Prostate gland (tissue), 2 donors: ENCODE data around the gene MYL7. TPM values are rescaled to one million over a fixed set of nuclear protein-coding genes. Genes with fewer than 3 reads are reported as not detected.

ENCODE experiments used
- DNase-seq: peaks from one replicate; pipeline ENCODE4 v3.0.0-alpha.2; 2019; ENCODE audit warnings: low spot score
- H3K27ac ChIP-seq, 2 donors: fragments of 200-600 bp; sonication (generic); 2 replicates each; pipeline ENCODE4 v1.5.1; 2017 to 2019
- H3K27me3 ChIP-seq: fragments of 200-600 bp; sonication (generic); replicated peaks from 2 replicates; pipeline ENCODE4 v1.5.1; 2019; ENCODE audit not compliant: insufficient read depth
- H3K36me3 ChIP-seq, 2 donors: fragments of 200-600 bp; sonication (generic); 1 replicate in 1 of 2; 2 replicates in 1 of 2; pipeline versions ENCODE4 v1.5.1 to v1.8.1; 2017 to 2019
- H3K4me1 ChIP-seq: fragments of 200-600 bp; sonication (generic); replicated peaks from 2 replicates; pipeline ENCODE4 v1.5.1; 2019
- H3K4me3 ChIP-seq, 2 donors: fragments of 200-600 bp; sonication (generic); 2 replicates each; pipeline ENCODE4 v1.5.1; 2017 to 2019
- H3K9me3 ChIP-seq: fragments of 200-600 bp; sonication (generic); 2 replicates; pipeline ENCODE4 v1.5.1; 2017
- POLR2A ChIP-seq: fragments of 450-650 bp; IDR thresholded peaks from one replicate; pipeline ENCODE4 v1.6.1; 2016; ENCODE audit warnings: antibody characterized with exemption, mild to moderate bottlenecking
- POLR2AphosphoS5 ChIP-seq: sonication (generic); formaldehyde crosslinking; IDR thresholded peaks from one replicate; pipeline ENCODE4 v1.6.1; 2017; ENCODE audit warnings: antibody characterized with exemption
- WGBS: methylation state at CpG from one replicate; pipeline ENCODE4 v1.1.5; 2018; 5-methylcytosine and 5-hydroxymethylcytosine counted together
- intact Hi-C: fragments of 100-400 bp; cut with DNase I; formaldehyde crosslinking; loops from one replicate; pipeline ENCODE4 v1.14.2; 2022
- total RNA-seq, 2 donors: library from RNA; depleted of rRNA; stranded (reverse); fragments of >200 nt; gene quantifications; one replicate each; pipeline ENCODE4 v1.1.0, GENCODE V29; 2016
- TF ChIP-seq, protein P1 (sequence below), 4 experiments: fragments of 200-600 bp in 2 of 4; fragments of 450-650 bp in 2 of 4; sonication (generic) in 2 of 4; IDR thresholded peaks; 1 replicate in 3 of 4; 2 replicates in 1 of 4; pipeline ENCODE4 v1.5.1; 2016 to 2019; ENCODE audit warnings: antibody characterized with exemption in 4 of 4, mild to moderate bottlenecking in 2 of 4, moderate library complexity in 2 of 4

The MYL7 gene
- total RNA-seq, 2 donors from 2014 or later, result not detected

DNA sequence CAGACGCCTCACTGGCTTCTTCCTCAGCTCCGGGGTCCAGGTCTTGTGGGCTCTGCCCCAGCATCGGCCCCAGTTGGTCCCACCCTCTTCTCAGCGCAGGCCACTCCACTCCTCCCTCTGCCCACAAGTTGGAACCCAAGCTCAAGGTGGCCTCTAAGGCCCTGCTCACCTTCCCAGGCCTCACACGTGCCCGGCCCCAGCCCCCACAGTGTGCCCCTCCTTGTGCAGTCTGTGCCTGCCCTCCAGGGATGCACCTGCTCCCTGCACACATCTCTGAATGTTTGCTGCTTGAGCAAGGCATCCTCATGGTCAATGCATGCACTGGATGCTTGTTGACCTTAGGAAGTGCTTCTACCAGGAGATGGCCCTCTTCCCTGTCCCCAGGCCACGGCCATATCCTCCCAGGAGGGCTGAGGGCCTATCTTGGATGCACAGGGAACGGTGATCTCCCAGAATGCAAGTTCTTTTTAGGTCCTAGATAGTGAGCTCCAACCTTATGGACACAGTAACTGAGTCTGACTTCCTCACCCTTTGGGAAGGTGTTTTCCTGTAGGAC lies 44.7 kb downstream of the MYL7 start:
- no peaks in the 10 kb centered on the region for H3K4me1 ChIP-seq
- no peak overlapping the region for H3K27ac ChIP-seq
- 89% methylated on average over 8 of the region's 8 CpGs for WGBS
- no peaks in the 10 kb centered on the region for H3K36me3 ChIP-seq
- H3K4me3 ChIP-seq, result no peak overlapping the region
- no peaks in the 10 kb centered on the region for H3K27me3 ChIP-seq
- H3K9me3 ChIP-seq, result no peaks in the 10 kb centered on the region
- DNase-seq, result no peak
- TF ChIP-seq POLR2A (no peak), POLR2AphosphoS5 (no peak)
- TF ChIP-seq, protein P1, sequence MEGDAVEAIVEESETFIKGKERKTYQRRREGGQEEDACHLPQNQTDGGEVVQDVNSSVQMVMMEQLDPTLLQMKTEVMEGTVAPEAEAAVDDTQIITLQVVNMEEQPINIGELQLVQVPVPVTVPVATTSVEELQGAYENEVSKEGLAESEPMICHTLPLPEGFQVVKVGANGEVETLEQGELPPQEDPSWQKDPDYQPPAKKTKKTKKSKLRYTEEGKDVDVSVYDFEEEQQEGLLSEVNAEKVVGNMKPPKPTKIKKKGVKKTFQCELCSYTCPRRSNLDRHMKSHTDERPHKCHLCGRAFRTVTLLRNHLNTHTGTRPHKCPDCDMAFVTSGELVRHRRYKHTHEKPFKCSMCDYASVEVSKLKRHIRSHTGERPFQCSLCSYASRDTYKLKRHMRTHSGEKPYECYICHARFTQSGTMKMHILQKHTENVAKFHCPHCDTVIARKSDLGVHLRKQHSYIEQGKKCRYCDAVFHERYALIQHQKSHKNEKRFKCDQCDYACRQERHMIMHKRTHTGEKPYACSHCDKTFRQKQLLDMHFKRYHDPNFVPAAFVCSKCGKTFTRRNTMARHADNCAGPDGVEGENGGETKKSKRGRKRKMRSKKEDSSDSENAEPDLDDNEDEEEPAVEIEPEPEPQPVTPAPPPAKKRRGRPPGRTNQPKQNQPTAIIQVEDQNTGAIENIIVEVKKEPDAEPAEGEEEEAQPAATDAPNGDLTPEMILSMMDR (IDR thresholded peaks at IDR 0.05), result no peak
- intact Hi-C loops, result no loop called here

DNA sequence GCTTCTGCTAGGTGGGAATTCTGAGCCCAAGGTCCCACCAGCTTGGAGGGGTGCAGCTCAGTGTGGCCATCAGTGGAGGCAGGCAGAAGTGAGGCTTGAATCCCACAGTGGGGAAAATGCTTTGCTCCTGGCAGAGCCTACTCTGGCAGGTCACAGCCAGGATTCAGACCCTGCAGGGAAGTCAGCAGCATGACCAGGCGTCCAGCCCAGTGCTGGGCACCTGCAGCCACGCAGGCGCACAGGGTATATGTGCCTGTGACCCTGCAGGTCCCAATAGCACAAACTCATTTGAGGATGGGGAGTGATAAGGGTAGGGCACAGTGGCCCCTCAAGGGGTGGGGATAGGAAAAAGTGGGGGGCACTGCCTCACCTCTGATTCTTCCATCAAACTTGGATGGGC lies 45.4 kb downstream of the MYL7 start:
- DNase-seq, result no peak
- Histone ChIP-seq H3K4me1 (no peaks in the 10 kb centered on the region), H3K36me3 (no peaks in the 10 kb centered on the region), H3K9me3 (no peaks in the 10 kb centered on the region), H3K27ac (no peak overlapping the region), H3K4me3 (no peak overlapping the region), H3K27me3 (no peaks in the 10 kb centered on the region)
- TF ChIP-seq, protein P1 (IDR thresholded peaks at IDR 0.05), result no peak
- TF ChIP-seq POLR2AphosphoS5 (no peak), POLR2A (no peak)
- intact Hi-C loops, result no loop called here
- 100% methylated on average over 3 of the region's 3 CpGs for WGBS

DNA sequence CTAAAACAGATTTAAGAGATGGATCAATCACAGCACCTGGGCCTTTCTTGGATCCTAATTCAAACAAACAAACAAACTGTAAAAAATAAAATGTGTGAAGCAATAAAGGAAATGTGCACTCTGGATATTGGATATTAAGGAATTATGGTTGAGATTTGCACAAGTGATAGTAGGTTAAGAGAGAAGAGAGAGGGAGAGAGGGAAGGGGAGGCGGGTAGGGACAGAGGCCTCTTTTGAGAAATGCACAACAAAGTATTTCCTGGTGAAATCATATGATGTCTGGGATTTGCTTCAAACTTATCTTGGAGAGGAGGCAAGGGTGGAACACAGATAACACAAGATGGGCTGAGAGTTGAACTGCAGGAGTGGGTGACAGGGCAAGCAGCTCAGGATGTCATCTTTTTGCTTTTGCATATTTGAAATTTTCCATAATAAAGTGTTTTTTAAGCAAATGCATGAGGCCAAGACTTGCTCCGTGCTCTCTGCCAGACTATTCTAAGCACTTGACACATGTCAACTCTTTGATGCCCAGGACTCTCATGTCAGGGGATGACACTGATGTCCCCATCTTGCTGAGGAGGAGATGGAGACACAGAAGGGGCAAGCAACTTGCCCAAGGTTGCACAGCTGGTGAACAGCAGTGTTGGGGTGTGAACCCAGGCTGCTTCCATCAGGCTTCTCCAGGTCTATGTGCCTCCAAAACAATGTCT lies 46.1 kb downstream of the MYL7 start:
- 44% methylated on average over 2 of the region's 2 CpGs for WGBS
- Histone ChIP-seq H3K36me3 (no peaks in the 10 kb centered on the region), H3K27ac (no peak overlapping the region), H3K9me3 (no peaks in the 10 kb centered on the region), H3K4me1 (no peaks in the 10 kb centered on the region), H3K27me3 (no peaks in the 10 kb centered on the region), H3K4me3 (no peak overlapping the region)
- intact Hi-C loops, result no loop called here
- no peak for TF ChIP-seq POLR2A
- TF ChIP-seq POLR2AphosphoS5, result no peak
- TF ChIP-seq, protein P1 (IDR thresholded peaks at IDR 0.05), result no peak
- DNase-seq, result no peak

DNA sequence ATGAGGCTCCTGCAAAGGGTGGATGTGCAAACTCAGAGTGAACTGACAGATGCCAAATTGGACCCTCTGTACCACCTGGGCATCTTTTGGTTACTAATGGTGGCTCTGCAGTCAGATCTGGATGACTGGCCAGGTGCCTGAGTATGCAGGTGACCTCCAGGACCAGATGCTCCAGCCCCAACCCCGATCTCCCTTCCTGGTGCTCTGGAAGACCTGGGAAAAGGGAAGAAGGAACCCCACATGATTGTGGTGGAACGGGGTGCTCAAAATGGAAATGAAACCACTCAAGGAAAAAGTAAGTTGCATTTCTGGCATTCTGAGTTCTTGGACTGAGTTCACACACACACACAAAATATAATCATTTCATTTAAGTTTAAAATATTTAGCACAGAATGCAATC lies 46.8 kb downstream of the MYL7 start:
- intact Hi-C loops, result no loop called here
- H3K27me3 ChIP-seq, result no peaks in the 10 kb centered on the region
- 47% methylated on average over 2 of the region's 2 CpGs for WGBS
- H3K4me3 ChIP-seq, result no peak overlapping the region
- H3K36me3 ChIP-seq, result no peaks in the 10 kb centered on the region
- no peaks in the 10 kb centered on the region for H3K4me1 ChIP-seq
- TF ChIP-seq POLR2AphosphoS5, result no peak
- no peak for TF ChIP-seq POLR2A
- TF ChIP-seq, protein P1 (IDR thresholded peaks at IDR 0.05), result no peak
- no peak overlapping the region for H3K27ac ChIP-seq
- no peak for DNase-seq
- H3K9me3 ChIP-seq, result no peaks in the 10 kb centered on the region

DNA sequence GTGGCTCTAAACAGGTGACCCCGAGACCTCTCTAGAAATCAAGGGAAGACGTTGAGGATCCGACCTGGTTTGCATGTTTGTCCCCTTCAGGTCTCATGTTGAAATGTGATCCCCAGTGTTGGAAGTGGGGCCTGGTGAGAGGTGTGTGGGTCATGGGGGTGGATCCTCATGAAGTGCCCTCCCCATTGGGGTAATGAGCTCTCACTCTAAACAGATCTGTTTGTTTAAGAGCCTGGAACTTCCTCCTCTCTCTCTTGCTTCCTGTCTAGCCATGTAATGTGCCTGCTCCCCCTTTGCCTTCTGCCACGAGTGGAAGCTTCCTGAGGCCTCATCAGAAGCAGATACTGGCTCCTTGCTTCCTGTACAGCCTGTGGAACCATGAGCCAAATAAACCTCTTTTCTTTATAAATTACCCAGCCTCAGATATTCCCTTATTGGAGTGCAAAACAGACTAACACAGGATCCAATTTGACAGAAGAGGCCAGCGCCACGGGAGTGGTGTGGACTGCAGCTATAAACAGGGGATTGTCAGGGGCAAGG lies 48.0 kb downstream of the MYL7 start:
- 67% methylated on average over 6 of the region's 6 CpGs for WGBS

More for the DNA sequence above, 48.0 kb downstream of the MYL7 start:
- no peak for TF ChIP-seq POLR2AphosphoS5
- TF ChIP-seq POLR2A, result no peak
- TF ChIP-seq, protein P1 (IDR thresholded peaks at IDR 0.05), result no peak
- Histone ChIP-seq H3K4me1 (no peaks in the 10 kb centered on the region), H3K27me3 (no peaks in the 10 kb centered on the region), H3K9me3 (no peaks in the 10 kb centered on the region), H3K36me3 (no peaks in the 10 kb centered on the region), H3K27ac (no peak overlapping the region), H3K4me3 (no peak overlapping the region)
- DNase-seq, result no peak
- intact Hi-C loops, result no loop called here
